ENCODE data around the gene SMTNL1.

GRCh38 chr11:57552479-57552878, 15.1 kb downstream of the SMTNL1 start:
- TF ChIP-seq CTCF (IDR thresholded peaks at IDR 0.05) = no peak
- TF ChIP-seq POLR2A (IDR thresholded peaks at IDR 0.05) = no peak

Measured in thyroid gland (tissue), 4 donors.